ENCODE results near the gene KCNH3. TPM values are rescaled to one million over a fixed set of nuclear protein-coding genes. Genes with fewer than 3 reads are reported as not detected.

Gene KCNH3
- total and polyA plus RNA-seq, 2 of the 4 experiments (the other 2 are of a cell fraction) = 0.10 TPM; not detected in 1

DNA sequence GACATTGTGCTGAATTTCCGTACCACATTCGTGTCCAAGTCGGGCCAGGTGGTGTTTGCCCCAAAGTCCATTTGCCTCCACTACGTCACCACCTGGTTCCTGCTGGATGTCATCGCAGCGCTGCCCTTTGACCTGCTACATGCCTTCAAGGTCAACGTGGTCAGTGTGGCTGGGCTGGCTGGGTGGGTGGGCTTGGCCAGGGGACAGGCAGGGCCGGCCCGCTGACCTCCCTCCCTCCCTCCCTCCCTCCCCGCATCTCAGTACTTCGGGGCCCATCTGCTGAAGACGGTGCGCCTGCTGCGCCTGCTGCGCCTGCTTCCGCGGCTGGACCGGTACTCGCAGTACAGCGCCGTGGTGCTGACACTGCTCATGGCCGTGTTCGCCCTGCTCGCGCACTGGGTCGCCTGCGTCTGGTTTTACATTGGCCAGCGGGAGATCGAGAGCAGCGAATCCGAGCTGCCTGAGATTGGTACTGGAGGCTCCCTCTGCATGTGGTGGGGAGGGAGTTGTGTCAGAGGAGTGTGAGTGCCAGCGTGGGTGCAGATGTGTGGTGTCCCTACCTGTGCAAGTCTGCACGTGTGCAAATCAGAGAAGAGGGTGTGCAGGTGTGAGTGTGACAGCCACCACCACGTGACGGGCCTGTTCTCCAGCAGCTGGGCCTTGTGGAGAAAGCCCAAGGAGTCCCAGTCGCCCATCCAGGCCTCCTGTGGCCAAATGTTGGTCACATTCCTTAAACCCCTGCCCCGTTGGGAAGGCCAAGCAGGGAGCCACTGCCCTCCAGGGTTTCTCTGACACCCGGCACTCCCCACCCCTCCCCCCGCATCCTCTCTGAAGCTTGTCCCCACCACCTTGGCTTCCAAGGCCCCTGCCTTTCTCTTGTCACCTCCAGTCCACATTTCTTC is 5.3 kb downstream of the KCNH3 start:
- in situ Hi-C loops (cut with MboI; ENCODE audit: low sequenced_read_pairs) (no loop called here), dilution Hi-C loops (cut with HindIII; ENCODE audit: low sequenced_read_pairs, unreplicated experiment) (no loop called here), intact Hi-C loops (cut with micrococcal nuclease) (no loop called here)
- H3K23ac ChIP-seq (ENCODE audit: low read depth, low read length) = no peak overlapping the region
- no peak overlapping the region for H2BK15ac ChIP-seq (ENCODE audit: low read depth, low read length)
- H3K27ac ChIP-seq (ENCODE audit: insufficient read depth, low read length) = no peak overlapping the region
- H3K18ac ChIP-seq (ENCODE audit: low read depth, low read length) = no peak overlapping the region
- no peak overlapping the region for H3K56ac ChIP-seq (ENCODE audit: extremely low read depth, insufficient read depth, low read length)
- ATAC-seq (ENCODE audit: low read depth) (peak; percentile 21; the same call in 1 of the 2 replicates), DNase-seq (no peak)
- no peak overlapping the region for H4K5ac ChIP-seq (ENCODE audit: low read depth, low read length)
- H2AK9ac ChIP-seq (replicated peaks; ENCODE audit: low read depth, low read length, poor library complexity) = no peak overlapping the region
- 24% methylated on average over 17 of the region's 39 CpGs; no CpG with 5 or more reads in 1 of the 2 experiments for WGBS, 2 experiments (ENCODE audit: extremely low coverage in 2 of 2, insufficient read length in 1 of 2)
- BruUV-seq (replicated peaks) = no TSS peak
- no peak overlapping the region for H3K4me3 ChIP-seq (ENCODE audit: insufficient read depth, low read depth, low read length)
- H4K20me1 ChIP-seq (ENCODE audit: insufficient read depth, low read length) = no peaks in the 10 kb centered on the region
- H3K4me1 ChIP-seq (ENCODE audit: control insufficient read depth, insufficient read depth, low read length) = peaks cover 3% of the 10 kb centered on the region; the same call in 1 of the 2 replicates
- H3K14ac ChIP-seq (replicated peaks; ENCODE audit: low read depth, low read length) = no peak overlapping the region
- H3K27me3 ChIP-seq (ENCODE audit: control insufficient read depth, insufficient read depth, low read length) = peaks cover 85% of the 10 kb centered on the region
- no peak overlapping the region for H2AK5ac ChIP-seq (ENCODE audit: low read depth, low read length)
- H3K9me3 ChIP-seq (ENCODE audit: control insufficient read depth, insufficient read depth, low read length) = no peaks in the 10 kb centered on the region
- no peaks in the 10 kb centered on the region for H3K36me3 ChIP-seq (ENCODE audit: control insufficient read depth, insufficient read depth, low read length)
- ChIA-PET POLR2A (ENCODE audit: unreplicated experiment) (no interaction called here), CTCF (no interaction called here)
- no peak overlapping the region for H4K8ac ChIP-seq (ENCODE audit: low read depth in 2 of 2, low read length in 2 of 2)
- no peaks in the 10 kb centered on the region for H3K79me1 ChIP-seq (ENCODE audit: low read depth in 1 of 2, low read length in 2 of 2)
- H2BK5ac ChIP-seq (ENCODE audit: low read depth, low read length, poor library complexity, severe bottlenecking) = no peak overlapping the region
- no peaks in the 10 kb centered on the region for H3K9me1 ChIP-seq (ENCODE audit: insufficient read depth, low read length)
- no peak overlapping the region for H4K91ac ChIP-seq (ENCODE audit: insufficient read depth, low read depth, low read length)
- H2BK20ac ChIP-seq (ENCODE audit: low read depth, low read length) = no peak overlapping the region
- H3K4ac ChIP-seq (ENCODE audit: low read depth, low read length) = no peak overlapping the region
- peak overlapping the region; percentile 63 for H2AFZ ChIP-seq (replicated peaks; ENCODE audit: low read length, poor library complexity)
- no peak overlapping the region for H2BK120ac ChIP-seq (ENCODE audit: low read depth, low read length)
- no peak overlapping the region; the same call in 1 of the 2 replicates for H3K4me2 ChIP-seq (ENCODE audit: low read depth, low read length)
- H3K9ac ChIP-seq (ENCODE audit: low read depth, low read length) = no peak overlapping the region
- no peak for TF ChIP-seq CEBPB (IDR thresholded peaks at IDR 0.05; ENCODE audit: low read depth, low read length)
- TF ChIP-seq MAFK (IDR thresholded peaks at IDR 0.05; ENCODE audit: low read depth, low read length) = no peak
- TF ChIP-seq, protein P1, sequence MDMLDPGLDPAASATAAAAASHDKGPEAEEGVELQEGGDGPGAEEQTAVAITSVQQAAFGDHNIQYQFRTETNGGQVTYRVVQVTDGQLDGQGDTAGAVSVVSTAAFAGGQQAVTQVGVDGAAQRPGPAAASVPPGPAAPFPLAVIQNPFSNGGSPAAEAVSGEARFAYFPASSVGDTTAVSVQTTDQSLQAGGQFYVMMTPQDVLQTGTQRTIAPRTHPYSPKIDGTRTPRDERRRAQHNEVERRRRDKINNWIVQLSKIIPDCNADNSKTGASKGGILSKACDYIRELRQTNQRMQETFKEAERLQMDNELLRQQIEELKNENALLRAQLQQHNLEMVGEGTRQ (IDR thresholded peaks at IDR 0.05; ENCODE audit: low read depth, low read length) = no peak
- TF ChIP-seq, protein P2, sequence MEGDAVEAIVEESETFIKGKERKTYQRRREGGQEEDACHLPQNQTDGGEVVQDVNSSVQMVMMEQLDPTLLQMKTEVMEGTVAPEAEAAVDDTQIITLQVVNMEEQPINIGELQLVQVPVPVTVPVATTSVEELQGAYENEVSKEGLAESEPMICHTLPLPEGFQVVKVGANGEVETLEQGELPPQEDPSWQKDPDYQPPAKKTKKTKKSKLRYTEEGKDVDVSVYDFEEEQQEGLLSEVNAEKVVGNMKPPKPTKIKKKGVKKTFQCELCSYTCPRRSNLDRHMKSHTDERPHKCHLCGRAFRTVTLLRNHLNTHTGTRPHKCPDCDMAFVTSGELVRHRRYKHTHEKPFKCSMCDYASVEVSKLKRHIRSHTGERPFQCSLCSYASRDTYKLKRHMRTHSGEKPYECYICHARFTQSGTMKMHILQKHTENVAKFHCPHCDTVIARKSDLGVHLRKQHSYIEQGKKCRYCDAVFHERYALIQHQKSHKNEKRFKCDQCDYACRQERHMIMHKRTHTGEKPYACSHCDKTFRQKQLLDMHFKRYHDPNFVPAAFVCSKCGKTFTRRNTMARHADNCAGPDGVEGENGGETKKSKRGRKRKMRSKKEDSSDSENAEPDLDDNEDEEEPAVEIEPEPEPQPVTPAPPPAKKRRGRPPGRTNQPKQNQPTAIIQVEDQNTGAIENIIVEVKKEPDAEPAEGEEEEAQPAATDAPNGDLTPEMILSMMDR (conservative IDR thresholded peaks at IDR 0.05; ENCODE audit: low read depth, low read length) = no peak
- TF ChIP-seq MAZ (IDR thresholded peaks at IDR 0.05; ENCODE audit: borderline replicate concordance, low read depth, low read length) = no peak
- TF ChIP-seq NFE2L2 (IDR thresholded peaks at IDR 0.05; ENCODE audit: low read depth, low read length) = no peak
- no peak for TF ChIP-seq CHD1 (IDR thresholded peaks at IDR 0.05; ENCODE audit: low read depth, low read length)
- no peak for TF ChIP-seq MXI1 (IDR thresholded peaks at IDR 0.05; ENCODE audit: borderline replicate concordance, low read depth, low read length)
- TF ChIP-seq RCOR1 (IDR thresholded peaks at IDR 0.05; ENCODE audit: insufficient replicate concordance, low read length) = no peak
- TF ChIP-seq POLR2A (IDR thresholded peaks at IDR 0.05; ENCODE audit: low read depth, low read length) = no peak
- TF ChIP-seq RAD21 (IDR thresholded peaks at IDR 0.05; ENCODE audit: low read length) = no peak
- TF ChIP-seq FOS (IDR thresholded peaks at IDR 0.05; ENCODE audit: low read depth, low read length) = no peak
- no peak for TF ChIP-seq RFX5 (IDR thresholded peaks at IDR 0.05; ENCODE audit: low read depth, low read length)
- TF ChIP-seq BHLHE40 (IDR thresholded peaks at IDR 0.05; ENCODE audit: low read depth, low read length) = no peak
- TF ChIP-seq, protein P3, sequence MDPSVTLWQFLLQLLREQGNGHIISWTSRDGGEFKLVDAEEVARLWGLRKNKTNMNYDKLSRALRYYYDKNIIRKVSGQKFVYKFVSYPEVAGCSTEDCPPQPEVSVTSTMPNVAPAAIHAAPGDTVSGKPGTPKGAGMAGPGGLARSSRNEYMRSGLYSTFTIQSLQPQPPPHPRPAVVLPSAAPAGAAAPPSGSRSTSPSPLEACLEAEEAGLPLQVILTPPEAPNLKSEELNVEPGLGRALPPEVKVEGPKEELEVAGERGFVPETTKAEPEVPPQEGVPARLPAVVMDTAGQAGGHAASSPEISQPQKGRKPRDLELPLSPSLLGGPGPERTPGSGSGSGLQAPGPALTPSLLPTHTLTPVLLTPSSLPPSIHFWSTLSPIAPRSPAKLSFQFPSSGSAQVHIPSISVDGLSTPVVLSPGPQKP (IDR thresholded peaks at IDR 0.05; ENCODE audit: borderline replicate concordance, low read depth, low read length) = no peak
